ENCODE results near the gene SS18L1.

The SS18L1 gene

DNA sequence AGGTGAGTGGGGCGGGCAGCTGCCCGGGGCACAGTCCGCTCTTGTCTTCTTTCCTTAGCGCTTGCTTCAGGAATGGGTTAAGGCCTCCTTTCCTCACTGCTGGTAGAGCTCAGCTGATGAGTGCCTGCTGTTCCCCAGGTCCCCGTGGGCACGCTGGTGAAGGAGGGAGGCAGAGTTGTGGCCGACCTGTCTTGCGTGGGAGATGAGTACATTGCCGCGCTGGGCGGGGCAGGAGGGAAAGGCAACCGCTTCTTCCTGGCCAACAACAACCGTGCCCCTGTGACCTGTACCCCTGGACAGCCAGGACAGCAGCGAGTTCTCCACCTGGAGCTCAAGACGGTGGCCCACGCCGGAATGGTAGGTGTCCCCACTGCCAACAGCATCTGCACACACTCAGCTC, 54.9 kb downstream of the SS18L1 start:
- no peak for DNase-seq

DNA sequence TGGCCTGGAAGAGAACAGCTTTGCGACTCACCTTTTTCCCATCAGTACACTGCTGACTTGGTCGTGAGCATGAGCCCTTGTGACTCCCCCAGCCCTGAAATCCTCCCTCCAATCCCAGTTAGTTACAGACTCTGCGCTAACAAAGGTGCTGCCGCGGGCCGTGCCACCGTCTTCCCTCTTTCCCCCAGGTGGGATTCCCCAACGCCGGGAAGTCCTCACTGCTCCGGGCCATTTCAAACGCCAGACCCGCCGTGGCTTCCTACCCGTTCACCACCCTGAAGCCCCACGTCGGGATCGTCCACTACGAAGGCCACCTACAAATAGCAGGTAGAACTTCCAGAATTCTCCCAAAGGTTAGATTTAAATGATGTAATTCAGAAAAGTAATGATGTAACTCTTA, 55.4 kb downstream of the SS18L1 start:
- no peak for DNase-seq

DNA sequence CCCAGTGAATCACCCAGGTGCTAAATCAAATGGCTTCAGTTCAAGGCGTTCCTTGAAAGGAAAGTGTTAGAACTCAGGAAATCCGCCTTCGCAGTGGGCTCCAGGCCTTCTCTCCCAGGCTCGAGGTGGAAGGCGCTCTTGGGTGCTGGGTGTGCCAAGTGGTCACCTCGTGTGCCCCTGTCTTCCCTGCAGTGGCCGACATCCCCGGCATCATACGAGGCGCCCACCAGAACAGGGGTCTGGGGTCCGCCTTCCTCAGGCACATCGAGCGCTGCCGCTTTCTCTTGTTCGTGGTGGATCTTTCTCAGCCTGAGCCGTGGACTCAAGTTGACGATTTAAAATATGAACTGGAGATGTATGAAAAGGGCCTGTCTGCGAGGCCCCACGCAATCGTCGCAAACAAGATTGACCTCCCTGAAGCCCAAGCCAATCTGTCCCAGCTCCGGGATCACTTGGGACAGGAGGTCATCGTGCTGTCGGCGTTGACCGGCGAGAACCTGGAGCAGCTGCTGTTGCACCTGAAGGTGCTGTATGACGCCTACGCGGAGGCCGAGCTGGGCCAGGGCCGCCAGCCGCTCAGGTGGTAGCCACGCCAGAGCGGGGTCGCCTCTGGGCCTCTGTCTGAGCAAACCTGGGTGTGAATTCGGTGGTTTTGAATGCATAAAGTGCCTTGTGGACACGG, 57.1 kb downstream of the SS18L1 start:
- DNase-seq, result no peak

DNA sequence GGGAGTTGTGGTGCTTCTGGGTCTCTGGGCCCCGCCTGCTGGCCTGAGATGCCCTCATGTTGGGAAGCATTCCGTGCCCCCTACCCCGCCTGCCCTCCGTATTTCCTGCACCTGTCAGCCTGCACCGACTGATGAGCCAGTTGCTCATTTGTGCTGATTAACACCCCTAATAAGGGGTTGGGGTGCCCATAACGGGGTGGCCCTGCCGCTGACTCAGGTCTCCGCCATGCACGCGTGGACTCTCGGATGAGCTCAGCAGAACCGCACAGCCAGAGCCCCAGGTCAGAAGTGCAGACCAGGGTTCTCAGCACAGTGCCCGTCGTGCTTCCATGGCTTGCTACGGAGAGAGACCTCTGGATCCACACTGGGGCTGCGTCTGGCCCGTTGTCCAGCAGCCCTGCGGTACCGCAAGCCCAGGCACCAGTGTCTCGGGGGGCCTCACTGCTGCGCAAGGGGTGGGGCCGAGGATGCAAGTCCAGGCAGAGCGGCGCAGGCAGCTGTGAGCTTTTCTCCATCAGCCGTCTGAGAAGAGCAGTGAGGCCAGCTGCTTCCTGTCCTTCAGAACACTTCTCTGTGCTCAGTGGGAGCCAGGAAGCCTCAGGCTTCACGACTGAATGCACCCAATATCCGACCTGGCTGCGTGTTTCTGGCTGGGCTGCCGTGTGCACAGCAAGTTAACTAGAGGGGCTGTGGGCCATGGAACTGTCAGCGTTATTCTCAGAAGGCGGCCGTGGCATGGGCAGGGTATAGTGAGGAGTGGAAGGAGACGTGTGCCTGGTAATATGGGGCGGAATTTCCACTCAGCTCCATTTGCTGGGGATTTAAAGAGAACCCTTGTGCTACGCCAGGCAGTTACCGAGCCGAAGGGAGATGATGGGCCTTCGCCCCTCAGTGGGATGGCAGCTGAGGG, 57.9 kb downstream of the SS18L1 start:
- no peak for DNase-seq

DNA sequence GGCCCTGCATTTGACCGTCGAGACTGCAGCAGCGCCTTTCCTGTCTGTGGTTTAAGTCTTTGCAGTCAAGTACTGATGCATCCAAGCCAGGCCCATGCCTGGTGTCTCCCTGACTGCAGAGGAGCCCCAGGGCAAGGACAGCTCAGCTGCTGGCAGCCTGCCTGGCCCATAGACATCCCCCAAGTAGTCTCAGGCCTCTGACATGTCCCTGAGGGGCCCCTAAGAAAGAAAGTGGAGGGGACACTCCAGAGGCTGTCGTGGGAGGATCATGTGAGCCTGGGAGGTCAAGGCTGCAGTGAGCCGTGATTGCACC, 58.5 kb downstream of the SS18L1 start:
- DNase-seq, result no peak

DNA sequence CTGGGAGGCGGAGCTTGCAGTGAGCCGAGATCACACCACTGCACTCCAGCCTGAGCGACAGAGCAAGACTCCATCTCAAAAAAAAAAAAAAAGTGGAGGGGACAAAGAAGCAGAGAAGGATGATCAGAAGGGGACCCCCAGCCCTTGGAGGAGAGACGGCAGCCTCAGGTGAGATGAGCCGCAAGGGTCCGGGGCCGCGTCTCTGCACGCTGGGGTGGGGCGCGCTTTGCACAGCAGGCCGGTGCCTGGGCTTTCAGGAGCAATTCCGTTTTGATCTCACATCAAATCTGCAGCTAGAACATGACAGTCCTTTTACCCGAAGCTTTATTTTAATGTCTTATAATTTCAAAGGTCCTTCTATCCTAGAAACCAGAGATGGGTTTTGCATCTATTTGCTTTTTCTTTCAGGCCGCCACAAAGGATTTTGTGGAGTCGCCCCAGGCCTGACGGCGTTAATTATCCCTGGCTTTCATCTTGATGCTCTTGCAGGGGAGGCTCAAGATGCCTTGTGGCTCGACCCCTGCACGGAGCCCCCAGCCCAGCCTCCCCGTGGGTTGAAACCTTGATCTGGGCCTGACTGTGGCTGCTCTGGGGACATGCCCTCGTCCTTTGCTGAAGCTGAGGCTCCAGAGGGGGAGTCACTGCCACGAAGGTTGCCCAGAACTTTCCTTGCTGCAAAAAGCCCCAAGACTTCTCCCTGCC, 59.3 kb downstream of the SS18L1 start:
- no peak for DNase-seq

DNA sequence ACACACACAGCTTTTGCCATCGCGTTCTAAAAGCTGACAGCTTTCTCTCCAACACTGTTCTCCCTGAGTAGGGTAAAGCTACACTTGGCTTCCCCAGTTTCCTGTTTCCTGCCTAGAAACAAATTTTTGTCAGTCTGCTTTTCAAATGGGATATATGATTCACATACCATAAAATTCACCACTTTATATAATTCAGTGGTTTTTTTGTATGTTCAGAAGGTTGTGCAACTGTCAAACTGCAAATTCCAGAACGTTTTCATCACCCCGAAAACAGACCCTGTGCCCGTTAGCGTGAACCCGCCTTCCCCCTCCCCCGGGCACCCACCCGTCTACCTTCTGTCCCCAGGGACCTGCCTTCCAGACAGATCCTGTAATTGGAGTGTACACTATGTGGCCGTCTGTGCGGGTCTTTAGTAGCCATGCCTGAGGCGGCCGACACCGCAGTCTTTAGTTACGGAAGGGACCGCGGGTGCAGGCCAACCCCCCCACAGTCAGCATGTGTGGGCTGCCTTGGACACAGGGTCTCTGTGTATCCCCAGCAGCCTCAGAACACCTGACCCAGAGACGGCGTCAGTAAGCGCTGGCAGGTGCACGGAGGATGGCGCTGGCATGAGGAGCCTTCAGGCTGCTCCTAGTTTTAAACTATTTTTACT, 59.9 kb downstream of the SS18L1 start:
- peak; percentile 28 for DNase-seq

DNA sequence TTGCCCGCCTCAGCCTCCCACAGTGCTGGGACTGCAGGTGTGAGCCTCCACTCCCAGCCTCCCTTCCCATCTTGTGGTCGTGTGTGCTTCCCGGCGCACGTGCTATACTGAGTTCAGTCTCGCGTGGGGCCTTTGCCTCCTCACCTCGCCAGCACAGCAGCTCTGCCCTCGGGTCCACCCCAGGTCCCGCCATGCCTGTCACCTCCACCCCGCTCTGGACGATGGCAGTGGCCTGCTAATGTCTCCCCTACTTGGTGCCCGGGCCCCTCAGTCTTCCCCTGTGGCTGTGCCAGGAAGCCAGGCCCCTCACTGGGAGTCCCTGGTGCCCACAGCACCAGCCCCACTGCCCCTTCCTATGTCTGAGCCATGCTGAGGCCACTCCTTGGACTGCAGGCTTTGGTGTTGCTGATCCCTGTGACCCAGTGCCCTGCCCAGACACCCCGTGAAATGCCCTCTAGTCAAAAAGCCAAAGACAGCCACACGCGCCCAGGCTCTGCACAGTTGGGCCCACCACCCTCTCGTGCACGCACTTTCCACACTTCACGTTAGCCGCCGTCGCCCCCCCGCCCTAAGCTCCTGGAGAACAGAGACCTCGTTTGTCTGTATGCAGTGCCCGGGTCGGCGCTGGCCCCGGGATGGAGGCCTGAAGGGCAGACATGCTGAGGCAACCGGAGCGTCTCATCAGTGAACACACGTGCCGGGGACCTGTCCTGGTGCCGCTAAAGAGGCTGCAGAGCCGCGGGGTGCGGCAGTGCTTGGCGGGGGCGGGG, 62.2 kb downstream of the SS18L1 start:
- peak; percentile 21 for DNase-seq

DNA sequence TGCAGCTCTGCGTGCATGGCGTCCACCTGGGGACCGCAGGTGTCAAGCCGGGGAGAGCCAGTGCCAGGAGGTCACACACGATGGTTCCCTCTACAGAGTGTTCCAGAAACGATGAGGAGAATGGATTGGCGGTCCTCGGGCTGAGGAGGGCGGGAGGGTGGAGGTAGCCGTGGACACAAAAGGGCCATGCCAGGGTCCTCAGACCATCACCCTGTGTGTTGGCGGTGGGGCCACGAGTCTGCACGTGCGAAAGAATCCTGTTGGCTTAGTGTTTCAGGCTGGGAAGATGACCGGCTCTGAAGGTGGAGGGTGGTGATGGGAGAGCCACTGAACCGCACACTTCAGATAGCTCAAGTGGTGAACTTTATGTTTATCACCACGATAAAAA, 62.8 kb downstream of the SS18L1 start:
- DNase-seq, result peak; percentile 10

DNA sequence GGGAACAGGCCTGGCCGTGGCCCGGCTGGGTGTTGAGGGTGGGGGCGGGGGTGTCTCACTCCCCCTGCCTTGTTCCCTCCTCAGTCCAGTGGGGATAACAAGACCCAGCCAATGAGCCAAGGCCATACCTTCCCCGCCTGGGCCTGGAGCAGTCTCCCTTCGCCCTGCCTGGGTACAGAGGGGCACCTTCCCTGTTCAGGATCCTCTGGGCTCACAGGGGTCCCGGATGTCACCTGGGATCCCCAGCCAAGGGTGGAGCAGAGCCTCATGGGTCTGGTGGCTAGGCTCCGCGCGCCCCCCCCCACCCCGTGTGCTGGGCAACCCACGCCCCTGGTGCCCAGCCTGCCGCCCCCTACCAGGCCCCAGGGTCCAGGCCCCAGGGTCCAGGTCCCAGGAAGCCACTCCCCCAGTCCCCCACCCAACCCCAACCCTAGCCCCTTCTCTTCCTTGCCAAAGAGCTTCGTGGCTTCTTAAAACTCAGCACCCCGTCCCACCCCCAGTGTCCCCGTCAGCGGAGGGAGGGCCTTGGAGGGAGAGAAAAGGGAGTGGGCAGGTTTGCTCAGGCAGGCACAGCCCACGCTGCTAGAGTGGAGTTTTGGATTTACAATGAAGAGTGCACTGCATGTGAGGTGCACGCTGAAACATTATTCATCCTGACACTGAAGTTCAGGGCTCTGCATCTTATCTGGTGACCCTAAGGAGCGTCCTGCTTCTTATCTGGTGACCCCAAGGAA, 64.7 kb downstream of the SS18L1 start:
- DNase-seq, result no peak

DNA sequence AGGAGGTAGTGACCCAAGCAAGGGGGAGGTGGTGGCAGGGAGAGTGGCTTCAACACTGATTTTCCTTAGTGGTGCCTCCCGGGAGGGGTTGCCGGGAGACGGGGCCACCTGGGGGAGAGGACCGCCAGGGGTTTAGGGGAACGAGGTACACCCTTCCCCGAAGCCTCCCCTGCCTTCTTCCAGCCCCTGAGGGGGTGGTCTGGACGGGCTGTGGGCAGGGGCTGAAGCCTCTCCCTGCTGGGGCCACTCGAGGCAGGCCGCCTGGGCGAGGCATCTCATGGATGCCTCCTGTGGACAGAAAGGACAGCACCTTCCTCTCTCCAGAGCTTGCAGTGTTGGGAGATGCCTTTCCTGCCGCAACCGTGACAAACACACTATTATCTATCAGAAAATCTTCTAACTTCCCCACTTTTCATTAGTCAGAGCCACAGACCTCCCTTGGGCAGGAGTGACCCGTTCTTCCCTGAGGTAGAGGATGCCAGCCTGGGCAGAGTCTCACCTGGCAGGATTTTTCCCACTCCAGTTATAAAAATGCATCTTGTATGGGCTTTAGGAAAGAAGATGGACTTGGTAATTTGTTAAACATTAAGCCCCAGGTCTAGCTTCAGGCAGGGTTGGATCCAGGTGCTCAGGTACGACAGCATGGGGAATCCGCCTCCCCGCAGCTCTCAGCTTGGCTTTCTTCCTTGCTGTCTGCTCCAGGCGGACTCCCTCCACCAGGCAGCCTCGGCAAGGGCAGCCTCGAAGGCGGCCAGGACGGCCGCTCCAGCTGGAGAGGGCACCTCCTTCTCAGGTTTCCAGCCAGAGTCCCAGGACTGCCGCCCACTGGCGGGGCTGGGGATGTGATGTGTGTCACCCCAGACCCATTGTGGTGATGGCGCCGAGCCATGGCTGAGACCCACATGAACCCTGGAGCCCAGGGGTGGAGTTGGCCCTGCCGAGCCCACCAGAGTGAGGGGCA, 65.5 kb downstream of the SS18L1 start:
- peak; percentile 24 for DNase-seq

DNA sequence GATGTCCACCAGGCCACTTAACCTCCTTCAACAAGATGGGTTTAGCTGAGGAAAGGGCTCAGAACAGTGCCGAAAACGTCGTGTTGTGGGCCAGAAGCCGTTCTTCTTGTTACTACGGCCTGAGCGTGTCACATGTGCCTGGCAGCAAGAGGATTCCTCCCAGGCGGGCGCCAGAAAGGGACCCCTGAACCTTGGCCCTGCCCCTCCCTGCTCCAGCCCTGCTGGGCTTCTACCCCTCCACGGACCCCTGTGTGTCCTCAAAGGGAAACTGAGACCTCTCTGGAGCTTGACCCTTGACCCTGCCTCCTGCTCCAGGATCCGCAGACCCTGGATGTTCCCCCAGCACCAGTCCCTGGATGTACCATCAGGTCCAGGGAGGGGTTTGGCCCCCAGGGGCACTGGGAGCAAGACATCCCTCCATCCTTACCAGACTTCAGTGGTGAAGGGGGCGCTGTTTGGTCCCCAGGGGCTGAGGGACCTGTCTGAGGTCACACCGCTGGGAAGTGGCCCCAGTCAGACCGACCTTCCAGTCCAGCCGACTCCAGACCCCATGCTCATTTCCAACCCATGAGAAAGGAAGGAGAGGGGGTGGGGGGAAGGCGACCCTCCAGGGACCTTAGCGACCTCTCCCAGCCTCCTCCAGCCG, 66.4 kb downstream of the SS18L1 start:
- DNase-seq, result peak; percentile 20

DNA sequence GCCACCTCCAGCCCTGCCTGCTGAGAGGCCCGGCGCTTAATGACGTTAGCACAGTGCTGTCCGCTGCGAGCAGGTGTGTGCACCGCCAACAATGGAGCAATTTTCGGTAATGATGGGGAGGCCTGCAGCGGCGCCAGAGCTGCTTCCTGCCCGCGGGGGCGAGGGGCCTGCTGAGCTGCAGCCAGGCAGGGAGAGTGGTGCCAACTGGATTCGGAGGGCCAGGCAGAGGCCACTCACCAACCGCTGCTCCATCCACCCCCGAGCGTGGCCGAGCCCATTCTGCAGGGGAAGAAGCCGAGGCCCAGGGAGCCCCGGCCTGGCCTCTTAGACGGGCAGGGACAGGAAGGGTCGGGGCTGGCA, 66.9 kb downstream of the SS18L1 start:
- peak; percentile 32 for DNase-seq

DNA sequence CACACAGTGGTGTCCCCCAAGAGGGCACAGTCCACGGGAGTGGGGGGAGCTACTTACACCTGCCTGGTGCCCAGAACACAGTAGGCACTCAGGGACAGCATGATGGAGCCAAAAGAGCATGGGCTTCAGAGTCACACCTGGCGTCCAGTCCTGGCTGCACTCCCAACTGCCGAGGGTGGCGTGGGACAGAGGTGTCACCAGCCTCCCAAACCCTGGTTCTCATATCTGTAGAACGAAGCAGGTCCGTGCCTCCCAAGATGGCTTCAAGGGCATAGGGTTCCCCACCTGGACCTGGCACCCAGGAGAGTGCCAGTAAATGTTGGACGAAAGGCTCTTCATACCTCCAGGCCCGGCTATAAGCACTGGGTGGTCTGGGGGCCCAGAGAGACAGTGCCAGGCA, 67.6 kb downstream of the SS18L1 start:
- DNase-seq, result no peak

DNA sequence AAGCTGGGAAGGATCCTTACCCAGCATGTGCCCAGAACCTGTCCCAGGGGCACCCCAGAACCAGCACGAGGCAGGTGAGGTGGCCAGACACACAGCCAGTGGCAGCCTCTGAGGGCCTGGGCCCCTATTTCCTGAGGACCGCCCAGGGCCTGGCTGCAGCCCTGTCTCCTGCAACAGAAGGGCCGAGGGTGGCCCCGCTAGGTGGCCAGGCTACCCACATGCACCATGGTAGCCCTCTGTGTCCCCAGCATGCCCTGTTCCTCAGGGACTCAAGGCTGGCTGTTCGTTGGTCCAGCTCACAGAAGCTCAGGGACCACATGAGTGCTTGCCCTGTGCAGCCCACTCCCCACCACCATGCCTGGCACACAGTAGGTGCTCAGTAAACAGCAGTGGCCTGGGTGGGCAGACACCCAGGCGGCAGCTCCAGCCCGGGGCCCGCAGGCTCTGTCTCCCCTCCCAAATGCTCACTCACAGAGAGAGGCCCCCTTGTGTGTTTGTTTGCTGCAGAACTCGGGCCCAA, 68.3 kb downstream of the SS18L1 start:
- DNase-seq, result no peak

DNA sequence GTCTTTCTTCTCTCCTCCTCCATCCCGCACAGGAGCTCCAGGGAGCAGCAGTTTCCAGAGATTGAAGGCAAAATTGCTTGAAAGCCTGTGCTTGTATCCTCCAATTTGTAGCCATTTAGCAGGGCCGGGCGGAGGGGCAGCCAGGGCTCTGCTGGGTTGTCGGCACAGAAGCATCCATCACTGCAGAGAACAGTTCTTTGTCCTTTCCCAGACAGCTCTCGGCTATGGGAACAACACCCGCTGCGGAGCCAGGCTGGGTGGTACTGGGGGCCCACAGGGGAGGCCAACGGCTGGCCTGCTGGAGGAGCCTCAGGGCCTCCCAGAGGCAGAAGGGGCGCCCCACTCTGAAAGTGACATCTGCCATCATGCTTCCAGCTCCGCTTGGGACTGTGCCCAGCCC, 68.7 kb downstream of the SS18L1 start:
- no peak for DNase-seq

DNA sequence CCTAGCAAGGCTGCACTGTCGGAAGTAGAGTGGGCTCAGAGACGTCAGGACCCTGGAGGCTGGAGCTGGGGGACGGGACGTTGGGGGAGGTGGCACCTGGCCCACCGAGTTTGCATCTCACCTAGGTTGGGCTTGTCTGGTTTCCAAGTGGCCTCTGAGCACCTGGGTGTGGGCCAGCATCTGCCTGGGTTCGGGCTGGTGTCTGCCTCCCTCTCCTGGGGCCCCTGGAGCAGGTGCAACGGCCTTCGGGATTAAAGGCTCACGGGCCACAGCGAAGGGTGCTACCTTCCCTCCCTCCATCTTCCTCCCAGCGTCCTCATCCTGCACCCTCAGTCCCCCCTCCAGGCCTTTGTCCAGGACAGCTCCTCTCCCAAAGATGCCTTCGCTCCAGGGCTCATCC, 70.5 kb downstream of the SS18L1 start:
- no peak for DNase-seq

DNA sequence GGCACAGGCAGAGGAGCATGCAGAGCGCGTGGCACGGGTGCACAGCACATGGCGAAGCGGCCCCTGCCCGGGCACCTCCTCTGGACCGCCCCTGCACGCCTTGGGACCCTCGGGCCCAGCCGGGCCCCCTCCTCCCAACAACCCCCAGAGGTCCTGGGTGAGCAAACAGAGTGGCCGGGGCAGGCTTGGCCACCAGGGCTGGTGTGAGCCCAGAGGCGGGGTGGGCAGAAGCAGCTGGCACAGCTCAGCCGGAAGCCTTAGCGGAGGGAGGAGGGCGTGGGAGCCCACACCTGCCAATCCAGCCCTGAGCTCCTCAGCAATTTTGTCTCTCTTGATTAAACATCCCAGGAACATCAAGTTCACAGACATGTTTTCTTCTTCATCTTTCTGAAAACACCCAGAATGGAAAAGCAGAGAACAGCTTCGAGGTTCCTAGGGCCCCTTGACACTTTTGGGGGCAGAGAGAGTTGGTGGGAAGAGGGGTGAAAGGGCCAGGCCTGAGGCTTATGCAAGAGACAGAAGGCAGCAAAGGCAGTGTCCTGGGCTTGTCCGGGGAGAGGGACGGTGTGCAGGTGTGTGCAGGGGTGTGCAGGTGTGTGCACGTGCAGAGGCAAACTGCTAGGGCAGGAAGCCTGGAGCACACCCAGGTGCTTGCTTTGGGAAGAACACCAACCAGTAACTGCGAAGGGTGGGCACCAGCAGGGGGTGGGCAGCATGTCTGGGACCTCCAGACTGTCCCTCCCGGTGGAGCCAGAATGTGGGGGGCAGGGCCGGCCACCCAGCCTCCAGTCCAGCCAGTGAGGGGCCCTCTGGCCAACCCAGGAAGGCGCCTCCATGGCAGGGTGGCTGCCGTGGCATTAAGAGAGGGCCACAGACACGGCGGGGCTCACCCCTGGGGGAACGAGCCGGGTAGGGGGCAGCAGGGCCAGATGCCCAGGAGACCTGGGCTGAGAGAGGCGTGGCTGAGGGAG, 71.7 kb downstream of the SS18L1 start:
- no peak for DNase-seq

Measured in left hindlimb (tissue), 1 donor.